OCI-LY7 (cell line): ENCODE results near the gene CARMIL1. TPM values are rescaled to one million over a fixed set of nuclear protein-coding genes. Genes with fewer than 3 reads are reported as not detected.

ENCODE experiments used
- BruUV-seq: library from RNA; stranded (reverse); fragments of 400-500 nt; replicated peaks from 2 replicates; lab custom pipeline; 2021; lab: Mats Ljungman, UMichigan
- CTCF ChIA-PET: fragments of 300-600 bp; sonication (Branson Sonifier 250); formaldehyde crosslinking; loops from one replicate; lab custom pipeline; 2022; ENCODE audit warnings: antibody characterized with exemption; ENCODE audit not compliant: unreplicated experiment; lab: Charles Lee
- POLR2A ChIA-PET: fragments of 300-600 bp; sonication (Branson Sonifier 250); formaldehyde crosslinking; loops from one replicate; lab custom pipeline; 2022; ENCODE audit warnings: antibody characterized with exemption; lab: Charles Lee
- DNase-seq: peaks from one replicate; pipeline ENCODE4 v3.0.0-alpha.2; 2015; ENCODE audit warnings: low spot score
- H2AFZ ChIP-seq: fragments of 200-600 bp; sonication (generic), shearing (Covaris generic); 2 replicates; pipeline ENCODE4 v1.6.1; 2014; ENCODE audit warnings: mild to moderate bottlenecking, antibody characterized with exemption, low read length, moderate library complexity
- H3K27ac ChIP-seq: fragments of 200-600 bp; sonication (generic); 2 replicates; pipeline ENCODE4 v1.5.1; 2014; ENCODE audit warnings: mixed run types, low read depth, mild to moderate bottlenecking, moderate library complexity, low read length, inconsistent platforms; ENCODE audit not compliant: poor library complexity, severe bottlenecking
- H3K36me3 ChIP-seq: fragments of 200-600 bp; sonication (generic); 2 replicates; pipeline ENCODE4 v1.6.1; 2014; ENCODE audit warnings: mild to moderate bottlenecking, antibody characterized with exemption, low read length, moderate library complexity, mixed read lengths; ENCODE audit not compliant: insufficient read depth
- H3K4me1 ChIP-seq: fragments of 200-600 bp; sonication (generic); 2 replicates; pipeline ENCODE4 v1.5.1; 2014; ENCODE audit warnings: mild to moderate bottlenecking, low read length; ENCODE audit not compliant: insufficient read depth, poor library complexity, severe bottlenecking
- H3K4me2 ChIP-seq: fragments of 200-600 bp; sonication (generic); 2 replicates; pipeline ENCODE4 v1.6.1; 2014; ENCODE audit warnings: mild to moderate bottlenecking, low read length
- H3K4me3 ChIP-seq: fragments of 200-600 bp; sonication (generic); 2 replicates; pipeline ENCODE4 v1.5.1; 2014; ENCODE audit warnings: mild to moderate bottlenecking, low read depth, low read length; ENCODE audit not compliant: poor library complexity, severe bottlenecking
- H3K79me2 ChIP-seq: fragments of 200-600 bp; sonication (generic); 2 replicates; pipeline ENCODE4 v1.6.1; 2016; ENCODE audit warnings: low read depth, mild to moderate bottlenecking, low read length, moderate library complexity, mixed read lengths; ENCODE audit not compliant: insufficient read depth
- H3K9me2 ChIP-seq: fragments of 200-600 bp; sonication (generic); 2 replicates; pipeline ENCODE4 v1.6.1; 2016; ENCODE audit warnings: mild to moderate bottlenecking, low read length, mixed read lengths; ENCODE audit not compliant: insufficient read depth
- H3K9me3 ChIP-seq: fragments of 200-600 bp; sonication (generic); 2 replicates; pipeline ENCODE4 v1.6.1; 2014; ENCODE audit warnings: mild to moderate bottlenecking, mixed run types, low read length, mixed read lengths
- H4K20me1 ChIP-seq: fragments of 200-600 bp; sonication (generic); 2 replicates; pipeline ENCODE4 v1.6.1; 2014; ENCODE audit warnings: mild to moderate bottlenecking, antibody characterized with exemption, low read length, moderate library complexity, mixed read lengths; ENCODE audit not compliant: insufficient read depth
- EZH2phosphoT487 ChIP-seq: fragments of 200-600 bp; sonication (generic); IDR thresholded peaks from 2 replicates; pipeline ENCODE4 v1.6.1; 2018; ENCODE audit warnings: low read depth, borderline replicate concordance, mild to moderate bottlenecking, mixed run types, antibody characterized with exemption, low read length, moderate library complexity, mixed read lengths
- intact Hi-C: fragments of 100-400 bp; cut with micrococcal nuclease; formaldehyde crosslinking; loops from one replicate; pipeline ENCODE4 v1.10.0; 2022; ENCODE audit not compliant: unreplicated experiment
- total RNA-seq, 2 experiments: library from RNA; depleted of rRNA in 1 of 2; stranded (reverse); fragments of >200 nt in 1 of 2; shearing (Covaris generic) in 1 of 2; gene quantifications; 2 replicates each; pipeline ENCODE4 v1.2.3, GENCODE V29; 2014 to 2022
- TF ChIP-seq, protein P1 (sequence below): fragments of 200-600 bp; sonication (generic); conservative IDR thresholded peaks from 2 replicates; pipeline ENCODE4 v1.5.1; 2014; ENCODE audit warnings: mild to moderate bottlenecking, antibody characterized with exemption, low read length, moderate library complexity, mixed read lengths

The CARMIL1 gene
- total RNA-seq, 2 experiments from 2014 or later, result 25.5 to 40.1 TPM

DNA sequence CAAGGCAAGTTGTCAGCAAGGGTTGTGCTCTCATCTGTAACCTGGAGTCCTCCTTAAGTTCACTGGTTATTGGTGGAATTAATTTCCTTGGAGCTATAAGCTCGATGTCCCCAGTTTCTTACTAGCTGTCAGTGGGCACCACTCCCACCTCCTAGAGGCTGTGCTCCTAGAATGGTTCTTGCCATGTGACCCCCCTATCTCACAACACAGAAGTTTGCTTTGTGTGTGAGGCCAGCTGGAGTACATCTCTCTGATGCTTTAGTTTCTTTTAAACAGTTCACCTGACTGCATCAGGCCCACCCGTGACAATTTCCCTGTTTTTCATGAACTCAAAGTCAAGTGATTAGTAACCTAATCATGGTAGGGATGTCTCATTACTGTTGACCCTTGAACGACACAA is 193.7 kb downstream of the CARMIL1 start:
- Histone ChIP-seq H4K20me1 (no peaks in the 10 kb centered on the region), H3K9me3 (no peaks in the 10 kb centered on the region), H3K4me2 (no peak overlapping the region), H3K79me2 (no peaks in the 10 kb centered on the region), H2AFZ (no peak overlapping the region), H3K4me1 (peaks cover 16% of the 10 kb centered on the region), H3K4me3 (no peak overlapping the region), H3K27ac (no peak overlapping the region), H3K36me3 (peaks cover 44% of the 10 kb centered on the region), H3K9me2 (no peaks in the 10 kb centered on the region)
- POLR2A ChIA-PET, result interaction anchor here (0.7 to 1.0 kb wide), 3 partner anchors 34 to 94 kb away, joined by 3 read pairs; no protein-coding TSS in a partner anchor
- CTCF ChIA-PET, result no interaction called here
- intact Hi-C loops, result no loop called here
- BruUV-seq, result no TSS peak
- DNase-seq, result no peak
- TF ChIP-seq EZH2phosphoT487, result no peak
- TF ChIP-seq, protein P1, sequence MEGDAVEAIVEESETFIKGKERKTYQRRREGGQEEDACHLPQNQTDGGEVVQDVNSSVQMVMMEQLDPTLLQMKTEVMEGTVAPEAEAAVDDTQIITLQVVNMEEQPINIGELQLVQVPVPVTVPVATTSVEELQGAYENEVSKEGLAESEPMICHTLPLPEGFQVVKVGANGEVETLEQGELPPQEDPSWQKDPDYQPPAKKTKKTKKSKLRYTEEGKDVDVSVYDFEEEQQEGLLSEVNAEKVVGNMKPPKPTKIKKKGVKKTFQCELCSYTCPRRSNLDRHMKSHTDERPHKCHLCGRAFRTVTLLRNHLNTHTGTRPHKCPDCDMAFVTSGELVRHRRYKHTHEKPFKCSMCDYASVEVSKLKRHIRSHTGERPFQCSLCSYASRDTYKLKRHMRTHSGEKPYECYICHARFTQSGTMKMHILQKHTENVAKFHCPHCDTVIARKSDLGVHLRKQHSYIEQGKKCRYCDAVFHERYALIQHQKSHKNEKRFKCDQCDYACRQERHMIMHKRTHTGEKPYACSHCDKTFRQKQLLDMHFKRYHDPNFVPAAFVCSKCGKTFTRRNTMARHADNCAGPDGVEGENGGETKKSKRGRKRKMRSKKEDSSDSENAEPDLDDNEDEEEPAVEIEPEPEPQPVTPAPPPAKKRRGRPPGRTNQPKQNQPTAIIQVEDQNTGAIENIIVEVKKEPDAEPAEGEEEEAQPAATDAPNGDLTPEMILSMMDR, result no peak

DNA sequence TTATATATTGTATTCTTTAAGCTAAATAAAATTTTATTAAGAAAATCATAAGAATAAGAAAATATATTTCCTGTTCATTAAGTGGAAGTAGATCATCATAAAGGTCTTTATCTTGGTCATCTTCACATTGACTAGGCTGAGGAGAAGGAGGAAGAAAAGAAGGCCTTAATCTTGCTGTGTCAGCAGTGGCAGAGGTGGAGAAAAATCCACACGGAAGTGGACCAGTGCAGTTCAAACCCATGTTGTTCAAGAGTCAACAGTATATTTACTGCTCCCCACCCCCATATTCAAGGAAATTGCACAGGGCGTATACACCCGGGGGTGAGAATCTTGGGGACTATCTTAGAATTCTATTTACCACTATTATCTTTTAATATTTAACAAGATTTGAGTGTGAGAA is 194.3 kb downstream of the CARMIL1 start:
- no peaks in the 10 kb centered on the region for H3K9me2 ChIP-seq
- H2AFZ ChIP-seq, result no peak overlapping the region
- POLR2A ChIA-PET, result interaction anchor here (0.6 to 1.1 kb wide), 4 partner anchors 15 to 47 kb away, joined by 3 read pairs; no protein-coding TSS in a partner anchor
- BruUV-seq, result no TSS peak
- peaks cover 14% of the 10 kb centered on the region for H3K4me1 ChIP-seq
- intact Hi-C loops, result no loop called here
- CTCF ChIA-PET, result no interaction called here
- H3K9me3 ChIP-seq, result no peaks in the 10 kb centered on the region
- no peak overlapping the region for H3K4me3 ChIP-seq
- TF ChIP-seq, protein P1, result no peak
- TF ChIP-seq EZH2phosphoT487, result no peak
- H3K36me3 ChIP-seq, result peaks cover 44% of the 10 kb centered on the region
- no peak overlapping the region for H3K27ac ChIP-seq
- no peaks in the 10 kb centered on the region for H3K79me2 ChIP-seq
- no peaks in the 10 kb centered on the region for H4K20me1 ChIP-seq
- no peak for DNase-seq
- no peak overlapping the region for H3K4me2 ChIP-seq

DNA sequence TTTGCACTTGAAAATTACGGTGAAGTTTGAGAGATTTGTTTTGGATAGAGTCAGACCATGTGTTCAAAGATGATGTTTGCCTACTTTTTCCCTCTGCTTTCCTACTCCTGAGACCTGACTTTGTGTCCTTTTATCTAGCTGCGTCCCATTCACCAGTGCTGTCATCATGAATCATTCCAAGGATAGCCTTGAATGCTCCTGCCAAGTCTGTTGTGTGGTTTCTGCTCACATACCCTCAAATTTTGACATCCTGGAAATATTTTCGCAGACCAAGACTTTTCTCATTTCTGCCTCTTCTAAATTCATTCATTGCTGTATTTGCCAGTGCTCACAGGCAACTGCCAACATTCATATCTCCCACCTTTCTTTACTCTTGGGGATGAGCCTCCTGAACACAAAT is 197.0 kb downstream of the CARMIL1 start:
- ChIA-PET POLR2A (interaction anchor here (0.5 to 1.4 kb wide), 5 partner anchors 37 to 1236 kb away, joined by 3 to 8 read pairs (median 3); no protein-coding TSS in a partner anchor), CTCF (no interaction called here)
- no peaks in the 10 kb centered on the region for H3K79me2 ChIP-seq
- H3K4me1 ChIP-seq, result peaks cover 13% of the 10 kb centered on the region
- DNase-seq, result no peak
- H2AFZ ChIP-seq, result no peak overlapping the region
- H3K36me3 ChIP-seq, result peaks cover 39% of the 10 kb centered on the region
- no peaks in the 10 kb centered on the region for H3K9me2 ChIP-seq
- H3K9me3 ChIP-seq, result no peaks in the 10 kb centered on the region
- TF ChIP-seq, protein P1, result no peak
- TF ChIP-seq EZH2phosphoT487, result no peak
- intact Hi-C loops, result no loop called here
- H3K27ac ChIP-seq, result no peak overlapping the region
- no TSS peak for BruUV-seq
- H4K20me1 ChIP-seq, result no peaks in the 10 kb centered on the region
- H3K4me3 ChIP-seq, result no peak overlapping the region
- no peak overlapping the region for H3K4me2 ChIP-seq
